HG02610 (cell line): ENCODE data around the gene PPL.
"Not testable (repeated sequence)": the region's sequence is repeated elsewhere in the genome, so short reads cannot be mapped to it uniquely, and the experiment has no call there.

Source experiments
- ATAC-seq: cut with Tn5 transposase; IDR thresholded peaks from one replicate; pipeline ENCODE4 v1.9.1; 2021; ENCODE audit warnings: mild to moderate bottlenecking, moderate library complexity; ENCODE audit not compliant: unreplicated experiment

The PPL gene

DNA sequence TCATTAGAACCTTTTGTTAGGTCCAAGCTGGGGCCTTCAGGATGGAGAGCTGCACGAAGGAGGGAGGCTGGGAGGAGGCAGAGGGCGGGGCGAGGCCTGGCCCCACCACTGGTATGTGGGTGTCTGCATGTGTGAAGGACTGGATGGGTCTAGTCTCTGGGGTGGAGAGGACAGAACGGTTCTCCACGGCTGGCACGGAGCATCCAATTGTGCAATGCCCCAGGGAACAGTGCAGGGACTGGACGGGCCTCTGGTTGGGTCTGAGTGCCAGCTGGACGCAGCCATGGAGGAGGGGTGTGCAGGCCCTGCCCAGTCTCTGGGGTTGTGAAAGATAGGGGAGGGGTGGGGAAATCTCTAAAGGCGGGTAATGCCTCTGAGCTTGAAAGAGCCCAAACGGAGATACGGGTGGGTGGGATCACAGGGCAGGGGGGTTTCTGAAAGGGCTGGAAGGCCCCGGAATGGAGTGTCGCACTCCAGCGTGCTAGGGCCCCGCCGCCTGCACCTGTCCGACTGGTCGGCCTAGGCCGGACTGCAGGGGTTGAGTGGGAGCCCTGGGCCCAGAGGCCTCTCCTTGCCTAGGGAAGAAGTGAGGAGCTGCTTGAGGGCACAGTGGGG lies 1.6 kb downstream of the PPL start:
- no peak for ATAC-seq

GRCh38 chr16:4934591-4934990 lies 2.4 kb downstream of the PPL start:
- ATAC-seq: no peak

GRCh38 chr16:4933871-4934395 lies 3.0 kb downstream of the PPL start:
- ATAC-seq: no peak

- ATAC-seq: no peak
Measured at GRCh38 chr16:4933433-4933832, 3.5 kb downstream of the PPL start.

DNA sequence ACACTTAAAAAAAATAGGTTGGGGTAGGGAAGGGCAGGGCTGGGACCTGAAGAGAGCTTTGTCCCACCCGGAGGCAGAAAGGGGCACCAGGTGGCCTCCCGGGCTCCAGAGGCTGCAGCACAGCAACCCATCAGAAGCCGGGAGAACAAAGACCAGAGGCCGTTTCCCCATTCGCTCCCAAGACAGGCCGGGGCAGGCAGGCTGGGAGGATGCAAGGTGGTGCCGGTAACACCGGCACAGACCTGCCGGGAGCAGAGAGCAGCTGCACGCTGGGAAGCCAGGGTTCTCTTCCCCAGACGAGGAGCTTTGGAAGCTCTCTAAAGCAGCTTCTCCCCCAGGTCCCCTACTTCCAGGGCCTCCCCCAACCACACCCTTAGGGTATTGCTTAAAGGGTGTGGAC lies 5.6 kb downstream of the PPL start:
- no peak for ATAC-seq

DNA sequence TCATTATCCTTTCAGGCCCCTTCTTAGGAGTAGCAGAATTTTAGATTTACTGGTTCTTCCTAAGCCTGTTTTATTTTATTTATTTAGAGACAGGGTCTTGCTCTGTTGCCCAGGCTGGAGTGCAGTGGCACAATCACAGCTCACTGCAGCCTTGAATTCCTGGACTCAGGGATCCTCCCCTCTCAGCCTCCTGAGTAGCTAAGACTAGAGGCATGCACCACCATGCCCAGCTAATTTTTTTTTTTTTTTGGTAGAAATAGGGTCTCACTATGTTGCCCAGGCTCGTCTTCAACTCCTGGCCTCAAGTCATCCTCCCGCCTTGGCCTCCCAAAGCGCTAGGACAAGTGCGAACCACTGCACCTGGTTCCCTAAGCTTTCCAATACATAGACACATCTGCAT lies 7.3 kb downstream of the PPL start:
- not testable (repeated sequence) for ATAC-seq

DNA sequence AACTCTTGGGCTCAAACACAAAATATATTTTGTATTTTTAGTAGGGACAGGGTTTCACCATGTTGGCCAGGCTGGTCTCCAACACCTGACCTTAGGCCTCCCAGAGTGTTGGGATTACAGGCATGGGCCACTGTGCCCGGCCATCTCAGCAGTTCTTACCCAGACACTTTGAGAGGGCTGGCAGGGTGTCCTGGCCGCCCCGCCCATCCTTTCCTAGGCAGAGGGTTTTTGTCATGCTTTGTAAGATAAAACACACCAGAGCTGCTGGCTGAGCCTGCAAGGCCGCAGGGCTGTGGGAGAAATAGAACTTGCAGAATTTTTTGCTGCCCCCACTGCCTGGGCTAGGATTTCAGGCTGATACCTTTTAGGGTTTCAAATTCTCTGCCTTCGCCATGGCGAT lies 8.7 kb downstream of the PPL start:
- no peak for ATAC-seq

DNA sequence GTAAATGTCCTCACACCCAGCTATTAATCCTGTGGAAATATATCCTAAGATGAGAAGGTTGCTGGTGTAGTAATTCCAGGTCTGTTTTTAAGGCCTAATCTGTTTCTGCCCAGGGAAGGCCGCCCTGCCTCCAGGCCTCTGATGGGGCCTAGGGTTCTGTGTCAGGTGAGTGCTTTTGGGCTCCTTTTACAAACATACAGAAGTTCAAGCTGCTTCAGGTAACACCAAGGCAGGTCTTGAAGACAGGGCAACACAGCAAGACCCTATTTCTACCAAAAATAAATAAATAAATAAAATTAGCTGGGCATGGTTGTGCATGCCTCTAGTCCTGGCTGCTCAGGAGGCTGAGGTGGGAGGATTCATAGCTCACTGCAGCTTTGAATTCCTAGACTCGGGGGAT lies 9.3 kb downstream of the PPL start:
- no peak for ATAC-seq

GRCh38 chr16:4926928-4927327 lies 10.0 kb downstream of the PPL start:
- no peak for ATAC-seq

- ATAC-seq: no peak
Measured at GRCh38 chr16:4925791-4926190, 11.2 kb downstream of the PPL start.

- ATAC-seq: no peak
Measured at GRCh38 chr16:4925293-4925607, 11.7 kb downstream of the PPL start.

DNA sequence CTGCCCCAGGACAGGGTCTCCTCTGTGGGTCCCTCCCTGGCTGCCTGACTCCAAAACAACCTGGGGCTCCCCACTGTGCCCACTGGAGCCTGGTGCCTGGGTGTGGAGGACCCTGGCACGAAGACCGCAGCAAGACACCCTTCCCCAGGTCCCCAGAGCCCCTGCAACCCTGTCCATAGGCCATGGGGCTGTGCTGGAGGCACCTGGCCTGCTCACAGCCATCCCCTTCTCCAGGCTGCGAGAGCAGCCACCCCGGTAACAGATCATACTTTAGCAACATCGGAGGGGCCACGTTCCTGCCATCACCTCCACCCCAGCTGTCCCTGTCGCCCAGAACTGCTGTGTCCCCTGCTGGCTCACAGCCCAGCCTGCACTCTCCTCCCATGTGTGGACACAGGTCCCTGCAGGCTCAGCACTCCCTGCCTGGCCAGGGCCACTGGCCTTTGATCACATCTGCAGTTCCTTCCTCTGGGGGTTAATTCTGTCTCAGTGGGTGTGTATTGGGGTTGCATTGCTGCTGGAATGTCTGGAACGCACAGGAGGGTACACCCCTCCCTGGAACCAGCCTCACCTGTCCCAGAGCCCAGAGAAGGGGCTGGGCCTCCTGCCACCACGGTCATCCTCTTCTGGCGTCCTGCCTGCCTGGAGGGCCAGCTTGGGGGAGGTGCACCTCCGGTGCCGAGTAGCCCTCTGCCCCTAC lies 12.2 kb downstream of the PPL start:
- ATAC-seq: no peak

DNA sequence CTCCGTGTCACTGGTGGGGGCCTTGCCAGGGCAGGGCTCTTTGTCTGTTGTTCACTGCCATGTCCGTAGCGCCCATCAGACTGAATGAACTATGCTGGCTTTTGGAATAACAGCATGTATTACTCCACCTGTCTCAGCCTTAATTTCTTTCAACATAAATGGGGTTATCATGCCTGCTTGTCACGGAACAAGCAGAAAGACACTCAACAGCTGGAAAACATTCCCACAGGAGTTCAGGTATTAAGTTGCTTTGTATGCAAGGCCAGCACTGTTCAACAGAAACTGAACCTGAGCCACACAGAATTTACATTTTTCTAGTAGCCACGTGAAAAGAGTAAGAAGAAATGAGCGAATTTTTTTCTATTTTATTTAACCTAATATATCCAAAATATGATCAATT lies 13.1 kb downstream of the PPL start:
- ATAC-seq: no peak

- ATAC-seq: no peak
Measured at GRCh38 chr16:4922721-4923342, 14.1 kb downstream of the PPL start.

DNA sequence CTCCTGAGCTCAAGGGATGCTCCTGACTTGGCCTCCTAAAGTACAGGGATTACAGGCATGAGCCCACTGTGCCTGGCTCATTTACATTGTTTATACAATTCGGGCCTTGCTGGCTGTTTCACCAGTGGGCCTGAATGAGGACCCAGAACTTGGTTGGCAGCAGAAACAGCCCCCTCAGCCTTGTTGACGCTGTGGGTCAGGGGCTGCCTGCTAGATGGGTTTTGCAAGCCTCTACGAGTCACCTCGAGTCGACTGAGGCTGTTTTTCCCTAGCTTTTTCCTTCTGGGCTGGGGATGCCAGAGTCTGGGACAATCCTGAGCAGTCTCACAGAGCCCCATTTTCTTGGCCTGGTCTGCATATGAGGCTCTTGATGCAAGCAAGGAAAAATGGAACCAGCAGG lies 16.1 kb downstream of the PPL start:
- ATAC-seq: no peak

GRCh38 chr16:4918781-4919251 lies 18.1 kb downstream of the PPL start:
- ATAC-seq: no peak

GRCh38 chr16:4917117-4917516 lies 19.8 kb downstream of the PPL start:
- ATAC-seq: no peak

DNA sequence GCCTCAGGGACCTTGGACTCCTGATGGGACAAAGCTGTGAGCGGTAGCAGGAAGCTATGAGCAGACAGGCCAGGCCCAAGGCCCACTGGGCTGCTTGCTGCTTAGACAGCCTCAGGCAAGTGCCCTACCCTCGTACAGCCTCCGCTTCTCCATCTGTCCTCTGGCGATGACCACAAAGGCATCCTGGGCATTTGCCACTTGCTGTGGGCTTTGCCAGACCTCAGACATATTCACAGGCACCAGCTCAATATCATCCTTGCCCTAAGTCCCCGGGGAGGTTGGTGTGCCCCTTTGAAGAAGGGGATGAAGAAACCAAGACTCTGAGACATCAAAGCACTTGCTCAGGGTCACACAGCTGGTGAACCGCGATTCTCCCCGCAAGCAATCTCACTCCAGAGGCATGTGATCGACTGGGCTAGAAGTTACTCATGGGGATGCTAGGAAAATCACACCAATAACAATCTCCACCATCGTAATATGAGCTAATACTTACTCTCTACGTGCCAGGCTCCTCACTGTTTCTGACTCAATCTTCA lies 21.7 kb downstream of the PPL start:
- ATAC-seq: no peak

DNA sequence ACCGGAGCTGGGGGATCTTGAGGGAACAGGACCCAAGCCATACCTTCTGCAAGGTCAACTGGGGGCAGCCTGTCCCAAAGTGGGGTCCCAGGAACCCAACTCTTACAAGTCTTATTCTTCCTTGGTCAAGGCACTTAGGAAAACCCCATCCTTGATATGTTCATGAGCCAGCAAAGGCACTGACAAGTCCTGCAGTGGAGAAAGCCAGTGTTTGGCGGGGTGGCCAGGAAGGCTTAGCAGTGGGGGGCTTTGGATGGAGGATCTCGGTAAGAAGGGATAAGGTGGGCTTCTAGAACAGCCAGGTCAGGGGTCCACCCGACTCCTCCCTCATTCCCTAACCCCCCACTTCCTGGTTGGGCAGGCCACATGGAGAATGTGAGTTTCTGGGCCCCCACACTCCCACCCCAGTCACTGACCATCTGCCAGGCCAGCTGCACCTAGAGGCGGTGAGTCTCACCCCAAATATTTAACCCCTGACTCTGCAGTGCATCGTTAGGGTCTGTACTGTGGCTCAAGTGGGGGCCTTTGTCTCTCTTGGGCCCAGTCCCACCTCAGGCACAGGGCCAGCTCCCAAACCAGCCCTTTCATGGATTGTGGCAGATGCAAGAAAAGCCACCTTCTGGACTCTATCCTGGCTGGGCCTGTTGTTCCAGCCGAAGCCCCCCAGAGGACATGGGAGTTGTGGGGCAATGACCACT lies 22.3 kb downstream of the PPL start:
- ATAC-seq: no peak

- no peak for ATAC-seq
Measured at GRCh38 chr16:4913774-4914525, 23.0 kb downstream of the PPL start.
